ENCODE data around the gene WFDC2.

Gene WFDC2

DNA sequence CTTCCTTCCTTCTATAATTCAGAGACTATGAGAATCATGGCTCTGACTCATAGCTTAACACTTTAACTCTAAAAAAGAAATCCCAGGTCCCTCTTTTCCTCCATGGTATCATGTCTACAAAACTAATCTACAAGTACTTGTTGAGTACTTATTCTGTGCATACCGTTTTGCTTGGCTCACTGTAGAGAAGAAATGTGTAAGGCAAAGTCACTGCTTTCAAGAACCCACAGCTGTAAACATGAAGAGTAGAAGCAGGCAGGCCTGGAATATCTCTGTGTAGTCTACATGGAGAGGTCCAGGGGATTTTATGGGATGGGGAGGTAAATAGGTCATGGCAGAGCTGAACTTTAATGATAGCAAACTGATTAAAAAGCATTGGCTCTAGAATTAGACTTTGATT lies 32.0 kb downstream of the WFDC2 start:
- DNase-seq = no peak

- DNase-seq = no peak
Observed at GRCh38 chr20:45502561-45502960, 33.0 kb downstream of the WFDC2 start.

- DNase-seq = no peak
Observed at GRCh38 chr20:45503403-45503802, 33.9 kb downstream of the WFDC2 start.

DNA sequence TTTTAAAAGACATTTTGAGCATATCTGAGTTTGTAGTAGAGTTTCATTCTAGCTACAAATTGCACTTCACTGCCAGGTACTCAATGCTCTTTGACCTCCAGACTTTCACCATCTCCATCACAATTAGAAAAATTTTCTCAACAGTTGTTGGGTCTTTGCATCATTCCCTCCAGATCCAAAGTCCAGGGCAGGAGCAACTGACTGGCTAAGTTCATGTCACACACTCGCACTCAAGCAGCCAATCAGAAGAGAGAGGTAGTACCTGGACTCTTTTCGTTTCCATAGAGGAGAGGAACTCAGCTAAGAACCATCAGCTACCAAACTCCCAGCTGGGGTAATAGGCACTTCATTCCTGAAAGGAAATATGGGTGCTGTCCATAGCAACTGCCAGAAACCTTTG lies 36.8 kb downstream of the WFDC2 start:
- no peak for DNase-seq

- DNase-seq = no peak
Observed at GRCh38 chr20:45507011-45507820, 37.7 kb downstream of the WFDC2 start.

GRCh38 chr20:45508068-45508886 lies 38.7 kb downstream of the WFDC2 start:
- DNase-seq = no peak

GRCh38 chr20:45509091-45509490 lies 39.5 kb downstream of the WFDC2 start:
- DNase-seq = no peak

DNA sequence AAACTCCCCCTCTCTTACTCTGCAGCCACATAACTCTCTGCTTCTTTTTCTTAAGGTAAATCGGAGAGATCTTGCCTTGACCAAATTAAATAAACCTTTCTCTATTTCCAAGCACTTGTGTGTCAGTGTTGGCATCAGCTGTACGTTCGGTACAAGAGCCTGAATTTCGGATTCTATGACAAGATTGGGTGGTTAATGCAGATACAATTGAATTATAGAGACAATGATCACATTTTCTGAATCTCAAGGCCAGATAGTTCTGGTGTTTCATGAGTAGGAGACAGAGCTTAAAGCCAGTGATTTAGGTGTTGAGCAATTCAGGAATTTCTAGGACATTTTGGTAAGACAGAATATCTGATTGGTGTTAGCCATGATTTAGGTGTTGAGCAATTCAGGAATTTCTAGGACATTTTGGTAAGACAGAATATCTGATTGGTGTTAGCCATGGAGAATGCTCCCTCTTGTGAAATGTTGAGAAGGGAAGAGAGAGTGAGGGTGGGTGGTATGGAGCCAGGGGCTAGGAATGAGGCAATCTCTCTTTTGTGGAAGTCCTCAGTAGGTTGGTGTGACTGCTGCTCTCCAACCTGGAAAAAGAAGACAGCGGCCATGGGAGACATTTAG lies 40.8 kb downstream of the WFDC2 start:
- DNase-seq = no peak

- no peak for DNase-seq
Observed at GRCh38 chr20:45515147-45515913, 45.8 kb downstream of the WFDC2 start, which contains the start of gene SPINT3. Gene SPINT3, minus strand, starts transcription at chr20:45515622. Its CDS starts 14 bp downstream, at chr20:45515608.

GRCh38 chr20:45518282-45518681 lies 48.7 kb downstream of the WFDC2 start:
- no peak for DNase-seq

DNA sequence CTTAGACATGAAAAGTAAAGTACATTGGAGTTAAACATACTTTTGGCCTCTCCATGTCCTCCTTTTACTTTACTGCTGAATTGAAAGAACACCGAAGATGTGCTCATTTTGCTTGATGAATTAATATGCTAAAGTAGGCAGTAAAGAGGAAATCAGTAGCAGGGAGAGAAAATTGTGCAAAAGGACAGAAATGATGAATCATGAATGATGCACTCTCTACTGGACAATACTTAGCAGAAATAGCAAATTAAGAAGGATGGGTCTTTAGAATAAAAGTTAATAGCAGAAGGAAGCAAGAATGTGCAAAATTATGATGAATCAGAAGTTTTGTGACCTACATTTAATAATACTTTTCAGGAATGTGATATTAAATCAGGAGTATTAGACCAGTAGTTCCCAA lies 54.3 kb downstream of the WFDC2 start:
- no peak for DNase-seq

- no peak for DNase-seq
Observed at GRCh38 chr20:45527294-45527693, 57.7 kb downstream of the WFDC2 start.

Data from SW 1271 (cell line).